Inferior parietal cortex (tissue), 1 donor: ENCODE results near the gene AURKB.
"Not testable (repeated sequence)": the region's sequence is repeated elsewhere in the genome, so short reads cannot be mapped to it uniquely, and the experiment has no call there.

ENCODE experiments used
- DNase-seq: peaks from one replicate; pipeline ENCODE4 v3.0.0-alpha.2; 2016; ENCODE audit errors: extremely low spot score

Gene AURKB

DNA sequence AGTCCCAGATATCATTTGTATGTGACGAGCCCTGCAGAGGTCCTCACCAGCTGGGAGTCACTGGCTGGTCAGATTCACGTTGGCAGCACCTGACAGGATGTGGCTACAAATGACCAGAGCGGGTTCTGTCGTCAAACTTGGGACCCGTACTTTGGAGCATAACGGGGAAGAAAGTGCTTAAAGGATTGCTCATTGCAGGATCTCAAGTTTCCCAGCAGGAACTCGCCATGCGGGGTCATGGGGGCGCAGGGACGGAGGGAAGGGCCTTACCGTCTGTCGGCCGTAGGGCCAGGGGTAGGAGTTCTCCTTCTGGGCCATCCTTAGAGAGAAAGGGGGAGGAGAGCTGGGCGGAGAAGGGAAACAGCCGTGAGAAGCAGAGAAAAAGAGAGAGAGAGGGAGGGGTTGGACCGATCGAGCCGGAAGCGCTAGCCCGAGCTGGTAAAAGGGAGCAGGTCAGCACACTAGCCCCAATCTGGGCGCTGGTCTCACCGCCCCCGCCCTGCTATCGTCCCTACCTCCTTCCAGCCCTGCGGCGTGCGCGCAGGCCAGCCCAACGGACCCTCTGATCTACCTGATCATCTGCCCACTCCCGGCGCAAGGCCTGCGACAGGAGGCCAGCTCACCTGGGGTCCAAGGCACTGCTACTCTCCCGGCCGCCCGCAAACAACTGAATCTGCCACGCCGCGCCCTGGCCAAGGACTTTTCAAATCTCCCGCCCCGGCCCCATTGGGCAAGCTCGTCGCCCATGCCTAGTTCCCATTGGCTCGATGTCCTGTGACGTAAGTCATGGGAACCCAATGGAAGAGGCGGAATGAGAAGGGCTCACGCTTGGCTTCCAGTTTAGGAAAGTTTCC lies at the start of gene AURKB:
Gene AURKB, minus strand, starts transcription at position 669 of the 854 bp plus-strand sequence. Its CDS starts 351 bp downstream, at position 318.
- peak; percentile 96 for DNase-seq

DNA sequence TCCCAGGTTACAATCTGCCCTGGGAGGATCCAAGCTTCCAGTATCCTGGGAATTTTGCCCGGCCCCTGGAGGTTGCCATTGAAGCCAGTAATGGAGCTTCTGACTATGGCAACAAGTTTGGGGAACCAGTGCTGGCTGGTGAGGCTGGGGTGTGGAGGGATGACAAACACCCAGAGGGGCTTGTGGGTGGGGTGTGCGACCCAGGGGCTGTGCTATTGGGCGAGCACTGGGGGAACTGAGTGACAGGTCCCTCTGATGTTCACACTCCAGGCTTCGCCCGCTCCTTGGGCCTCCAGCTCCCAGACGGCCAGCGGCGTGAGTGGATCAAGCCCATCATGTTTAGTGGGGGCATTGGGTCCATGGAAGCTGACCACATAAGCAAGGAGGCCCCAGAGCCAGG lies 47.4 kb upstream of the AURKB start:
- no peak for DNase-seq

DNA sequence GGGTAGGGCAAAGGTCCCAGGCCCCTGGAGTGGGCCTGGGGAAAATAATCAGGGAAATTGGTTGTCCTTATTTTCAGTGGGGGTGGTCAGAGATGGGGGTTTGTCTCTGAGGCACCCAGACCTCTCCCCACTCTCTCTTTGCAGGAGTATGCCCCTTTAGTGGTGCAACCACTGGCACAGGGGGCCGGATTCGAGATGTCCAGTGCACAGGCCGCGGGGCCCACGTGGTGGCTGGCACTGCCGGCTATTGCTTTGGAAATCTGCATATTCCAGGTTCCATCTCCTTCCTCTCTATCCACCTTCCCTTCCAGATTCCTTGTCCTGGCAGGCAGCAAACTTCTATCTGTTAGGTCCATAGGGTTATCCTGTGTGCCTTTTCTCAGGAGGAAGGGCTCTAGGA lies 46.3 kb upstream of the AURKB start:
- no peak for DNase-seq

DNA sequence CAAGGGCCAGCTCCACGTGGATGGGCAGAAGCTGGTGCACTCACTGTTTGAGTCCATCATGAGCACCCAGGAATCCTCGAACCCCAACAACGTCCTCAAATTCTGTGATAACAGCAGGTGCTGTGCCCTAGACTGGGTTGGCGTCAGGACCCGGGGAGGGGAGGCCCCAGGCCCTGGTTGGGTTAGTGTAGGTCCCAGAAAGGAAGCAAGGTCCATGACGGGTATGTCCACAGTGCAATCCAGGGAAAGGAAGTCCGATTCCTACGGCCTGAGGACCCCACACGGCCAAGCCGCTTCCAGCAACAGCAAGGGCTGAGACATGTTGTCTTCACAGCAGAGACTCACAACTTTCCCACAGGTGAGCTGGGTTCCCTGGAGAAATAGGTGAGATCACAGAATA lies 45.9 kb upstream of the AURKB start:
- no peak for DNase-seq

DNA sequence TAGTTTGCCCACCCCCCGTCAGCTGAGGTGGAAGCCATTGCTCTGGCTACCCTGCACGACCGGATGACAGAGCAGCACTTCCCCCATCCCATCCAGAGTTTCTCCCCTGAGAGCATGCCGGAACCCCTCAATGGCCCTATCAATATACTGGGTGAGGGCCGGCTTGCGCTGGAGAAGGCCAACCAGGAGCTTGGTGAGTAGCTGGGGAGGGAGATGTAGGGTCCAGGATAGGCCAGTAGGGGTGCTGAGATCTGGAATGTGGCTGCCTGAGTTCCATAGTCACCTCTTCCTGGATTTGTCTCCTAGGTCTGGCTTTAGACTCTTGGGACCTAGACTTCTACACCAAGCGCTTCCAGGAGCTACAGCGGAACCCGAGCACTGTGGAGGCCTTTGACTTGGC lies 45.1 kb upstream of the AURKB start:
- no peak for DNase-seq

DNA sequence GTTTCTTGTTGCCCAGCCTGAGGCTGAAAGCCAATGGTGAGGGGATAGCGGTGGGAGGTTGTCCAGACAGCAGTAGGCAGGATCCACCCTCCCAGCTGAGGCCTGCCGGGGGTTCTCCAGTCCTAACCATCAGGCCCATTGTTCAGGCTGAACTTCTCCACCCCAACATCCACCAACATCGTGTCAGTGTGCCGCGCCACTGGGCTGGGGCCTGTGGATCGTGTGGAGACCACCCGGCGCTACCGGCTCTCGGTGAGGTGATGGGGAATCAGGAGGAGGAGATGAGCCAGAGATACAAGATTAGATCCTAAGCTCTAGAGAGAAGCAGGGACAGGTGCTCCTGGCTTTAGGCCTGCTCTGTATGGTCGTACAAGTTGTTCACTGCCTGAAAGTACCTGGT lies 44.5 kb upstream of the AURKB start:
- DNase-seq: no peak

DNA sequence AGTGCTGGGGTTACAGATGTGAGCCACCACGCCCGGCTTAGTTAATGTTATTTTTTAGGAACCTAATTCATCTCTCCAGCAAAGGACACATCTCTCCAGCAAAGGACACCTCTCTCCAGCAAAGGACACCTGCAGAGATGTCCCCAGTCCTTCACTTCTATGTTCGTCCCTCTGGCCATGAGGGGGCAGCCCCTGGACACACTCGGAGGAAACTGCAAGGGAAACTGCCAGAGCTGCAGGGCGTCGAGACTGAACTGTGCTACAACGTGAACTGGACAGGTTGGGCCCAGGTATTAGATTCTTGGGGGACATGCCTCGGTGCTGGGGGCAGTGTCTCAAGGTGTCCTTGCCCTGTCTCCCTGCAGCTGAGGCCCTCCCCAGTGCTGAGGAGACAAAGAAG lies 43.4 kb upstream of the AURKB start:
- peak; percentile 11 for DNase-seq

DNA sequence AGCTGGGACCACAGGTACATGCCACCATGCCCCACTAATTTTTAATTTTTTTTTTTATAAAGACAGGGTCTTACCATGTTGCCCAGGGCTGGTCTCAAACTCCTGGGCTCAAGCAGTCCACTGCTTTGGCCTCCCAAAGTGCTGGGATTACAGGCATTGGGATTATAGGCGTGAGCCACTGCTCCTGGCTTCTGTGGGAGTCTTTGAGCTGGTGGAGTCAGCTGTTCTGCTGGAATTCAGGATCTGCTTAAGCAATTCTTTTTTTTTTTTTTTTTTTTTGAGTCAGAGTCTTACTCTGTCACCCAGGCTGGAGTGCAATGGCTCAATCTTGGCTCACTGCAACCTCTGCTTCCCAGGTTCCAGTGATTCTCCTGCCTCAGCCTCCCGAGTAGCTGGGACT lies 41.0 kb upstream of the AURKB start:
- DNase-seq: not testable (repeated sequence)

DNA sequence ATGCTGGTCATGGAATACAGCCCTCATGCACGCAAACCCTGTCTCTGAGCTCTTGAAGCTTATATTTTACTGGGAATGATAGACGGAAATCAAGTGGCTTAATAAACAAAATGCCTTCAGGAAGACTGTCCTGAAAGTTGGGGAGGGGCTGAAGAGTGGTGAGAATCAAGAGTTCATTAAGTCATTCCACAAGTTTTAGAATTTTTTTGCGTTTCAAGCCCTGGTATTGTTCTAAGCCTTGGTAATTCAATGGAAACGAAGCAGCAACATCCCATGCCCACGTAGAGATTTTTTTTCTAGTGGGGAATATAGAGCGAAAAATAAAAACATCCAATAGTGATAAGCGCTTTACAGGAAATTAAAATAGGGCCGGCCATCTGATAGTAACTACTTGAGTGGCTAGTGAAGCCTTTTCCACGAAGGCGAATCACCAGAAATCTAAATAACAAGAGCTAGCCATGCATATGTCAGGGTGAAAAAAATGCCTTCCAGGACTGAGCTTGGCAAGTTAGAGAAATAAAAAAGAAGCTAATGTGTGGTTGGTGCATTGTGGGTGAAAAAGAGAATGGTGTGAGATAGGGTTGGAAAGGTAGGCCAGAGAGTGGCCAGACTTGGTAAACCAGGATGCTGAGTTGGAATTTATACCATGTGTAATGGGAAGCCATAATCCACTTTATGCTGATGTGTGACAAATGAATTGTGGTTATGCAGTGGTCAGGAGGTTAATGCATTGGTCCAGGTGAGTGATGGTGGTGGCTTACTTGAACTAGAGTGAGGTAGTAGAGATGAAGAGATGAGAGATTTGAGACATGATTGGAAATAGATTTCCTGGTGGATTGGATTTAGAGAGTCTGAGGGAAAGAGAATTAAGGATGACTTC lies 39.5 kb upstream of the AURKB start:
- no peak for DNase-seq

DNA sequence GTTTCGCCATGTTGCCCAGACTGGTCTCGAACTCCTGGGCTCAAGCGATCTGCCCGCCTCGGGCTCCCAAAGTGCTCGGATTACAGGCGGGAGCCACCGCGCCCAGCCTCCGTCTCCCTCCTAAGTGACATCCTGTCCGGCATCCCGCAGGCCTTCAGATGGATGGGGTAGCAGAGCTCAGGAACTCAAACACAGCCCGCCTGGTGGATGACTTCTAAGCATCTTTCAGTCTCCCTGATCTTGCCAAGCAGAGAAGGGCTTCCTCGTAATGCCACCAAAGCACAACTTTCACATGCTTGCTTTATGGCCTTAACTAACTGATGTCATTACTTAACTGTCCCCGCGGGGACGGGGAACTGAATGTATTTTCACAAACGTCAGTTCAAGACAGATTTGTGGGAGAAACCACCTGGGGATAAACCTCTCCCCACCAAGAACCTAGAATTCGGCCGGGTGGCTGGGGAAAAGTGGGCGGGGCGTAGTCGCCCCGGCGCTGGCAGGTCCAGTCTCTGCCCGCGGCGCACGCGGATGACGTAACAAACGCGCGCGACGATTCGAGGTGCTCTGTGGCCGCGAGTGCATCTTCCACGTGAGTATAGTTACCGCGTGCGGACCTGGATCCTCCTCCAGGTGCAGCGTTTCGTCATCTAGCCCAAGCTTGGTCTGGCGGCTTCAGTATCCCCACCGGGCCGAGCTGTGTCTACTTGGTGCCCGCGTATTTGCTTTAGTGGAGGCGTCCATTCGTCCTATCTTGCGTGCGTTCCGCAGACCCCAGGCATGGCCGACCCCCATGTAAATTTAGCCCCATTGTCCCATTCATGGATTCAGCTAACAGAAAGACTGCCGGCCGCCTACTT lies 38.6 kb upstream of the AURKB start, which contains the start of gene PFAS:
Gene PFAS, plus strand, starts transcription at position 539 of the 857 bp plus-strand sequence. CDS start 4,649 bp downstream, outside the sequence.
- DNase-seq: peak; percentile 95

DNA sequence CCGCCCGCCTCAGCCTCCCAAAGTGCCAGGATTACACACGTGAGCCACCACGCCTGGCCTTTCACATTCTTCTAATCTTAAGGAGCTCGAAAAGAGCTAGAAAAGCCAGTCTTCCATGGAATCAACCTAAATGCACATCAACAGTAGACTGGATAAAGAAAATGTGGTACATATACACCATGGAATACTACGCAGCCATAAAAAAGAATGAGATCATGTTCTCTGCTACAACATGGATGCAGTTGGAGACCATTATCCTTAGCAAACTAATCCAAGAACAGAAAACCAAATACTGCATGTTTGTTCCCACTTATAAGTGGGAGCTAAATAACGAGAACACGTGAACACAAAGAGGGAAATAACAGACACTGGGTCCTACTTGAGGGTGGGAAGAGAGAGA lies 34.4 kb upstream of the AURKB start:
- DNase-seq: no peak

DNA sequence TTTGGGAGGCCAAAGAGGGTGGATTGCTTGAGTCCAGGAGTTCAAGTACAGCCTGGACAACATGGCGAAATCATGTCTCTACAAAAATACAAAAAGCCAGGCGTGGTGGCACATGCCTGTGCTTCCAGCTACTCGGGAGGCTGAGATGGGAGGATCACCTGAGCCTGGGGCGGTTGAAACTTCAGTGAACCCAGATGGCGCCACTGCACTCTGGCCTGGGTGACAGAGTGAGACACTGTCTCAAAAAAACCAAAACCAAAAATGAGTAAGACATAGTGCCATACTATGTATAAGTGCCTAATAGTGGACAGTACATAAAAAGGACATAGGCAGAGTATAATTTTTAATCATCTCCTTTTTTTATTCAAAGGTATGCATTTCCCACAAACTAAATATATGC lies 33.5 kb upstream of the AURKB start:
- DNase-seq: no peak

DNA sequence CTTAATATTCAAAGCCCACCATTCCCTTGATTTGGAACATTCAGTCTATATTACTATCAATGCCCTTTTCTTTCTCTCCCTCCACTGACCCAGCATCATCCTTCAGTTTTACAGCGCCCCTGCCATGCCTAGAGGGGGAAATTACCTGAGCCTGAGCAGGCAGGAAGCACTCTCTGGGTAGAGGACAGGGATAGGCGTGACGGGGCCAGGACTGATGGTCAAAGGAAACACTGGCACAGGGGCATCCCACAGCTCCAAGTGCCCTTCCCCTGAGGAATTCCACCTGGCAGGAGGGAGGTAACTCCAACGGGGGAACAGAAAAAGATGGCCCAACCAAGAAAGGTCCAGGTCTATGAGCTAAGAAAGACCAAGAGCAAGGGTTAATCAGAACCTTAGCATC lies 27.5 kb upstream of the AURKB start:
- DNase-seq: no peak

DNA sequence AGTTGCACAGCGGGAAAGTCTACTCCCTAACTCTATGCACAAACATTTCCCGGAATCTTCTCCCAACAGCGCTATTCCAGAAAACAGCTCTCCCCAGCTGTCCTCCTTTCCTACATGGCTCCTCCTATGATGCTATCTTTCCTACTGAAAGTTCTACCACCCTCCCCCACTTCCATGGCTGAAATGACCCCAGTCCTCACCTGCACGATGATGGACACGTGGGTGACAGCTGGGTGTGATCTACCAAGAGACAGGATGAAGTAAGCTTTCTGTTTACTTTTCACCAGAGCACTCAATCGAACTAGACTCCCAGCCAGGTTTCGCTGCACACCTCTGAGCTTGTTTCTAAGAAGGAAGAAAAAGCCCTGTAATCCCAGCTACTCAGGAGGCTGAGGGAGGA lies 26.8 kb upstream of the AURKB start:
- DNase-seq: no peak

DNA sequence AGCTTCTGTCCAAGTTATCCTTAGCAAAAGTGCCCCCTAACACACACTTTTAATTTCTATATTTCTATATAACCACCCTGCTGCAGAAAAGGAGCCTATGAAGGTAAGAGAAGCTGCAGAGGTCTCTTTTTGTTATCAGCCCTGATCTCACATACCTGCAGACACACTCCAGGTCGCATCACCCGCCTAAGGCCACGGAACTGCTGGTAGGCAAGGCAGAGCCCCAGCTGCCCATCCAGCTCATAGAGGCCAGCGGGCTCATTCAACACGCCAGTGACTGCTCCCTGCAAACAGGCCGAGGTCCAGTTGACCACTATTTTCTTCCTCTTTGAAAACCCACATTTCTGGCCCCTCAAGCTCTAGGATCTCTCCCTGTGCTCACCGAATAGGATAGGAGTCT lies 25.3 kb upstream of the AURKB start:
- no peak for DNase-seq

DNA sequence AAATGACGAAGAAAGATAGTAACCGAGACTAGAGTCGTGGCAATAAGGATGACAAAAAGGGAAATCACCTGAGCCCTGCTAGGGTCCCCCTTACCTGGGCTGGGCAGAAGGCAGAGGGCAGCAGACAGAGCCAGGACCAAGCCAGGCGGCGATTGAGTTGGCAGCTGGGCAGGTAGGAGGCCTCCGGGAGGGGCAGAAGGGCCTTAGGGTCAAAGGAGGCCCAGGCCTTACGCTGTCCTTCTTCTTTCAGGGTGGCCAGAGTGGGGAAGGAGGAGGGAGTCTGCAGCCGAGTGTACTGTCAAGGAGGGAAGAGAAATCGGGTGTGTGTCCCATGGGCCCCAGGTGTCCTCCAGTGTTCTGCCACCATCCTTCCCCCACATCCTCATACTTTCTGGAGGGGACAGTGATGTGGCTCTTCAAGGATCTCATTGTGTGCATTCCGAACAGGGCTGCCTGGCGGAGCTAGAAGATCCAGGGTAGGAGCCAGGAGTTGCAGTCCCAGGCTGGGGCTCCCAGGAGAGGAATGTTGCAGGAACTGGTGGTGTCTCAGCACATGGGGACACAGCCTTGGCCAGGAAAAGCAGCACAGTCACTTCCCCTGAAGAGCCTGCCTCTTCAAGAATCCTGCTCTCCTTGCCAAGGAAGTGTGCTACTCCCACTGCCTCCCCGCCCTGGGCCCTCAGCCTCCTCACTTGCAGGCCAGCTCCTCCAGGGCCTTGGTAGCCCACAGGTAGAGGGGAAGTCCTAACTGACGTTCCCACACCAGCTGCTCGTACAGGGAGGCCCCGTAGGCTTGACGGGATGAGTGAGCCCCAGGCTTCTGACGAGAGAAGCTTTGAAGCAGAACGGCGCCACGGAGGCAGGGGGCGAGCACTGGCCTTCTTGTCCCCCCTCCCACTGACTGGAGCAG lies 24.2 kb upstream of the AURKB start:
- DNase-seq: no peak

DNA sequence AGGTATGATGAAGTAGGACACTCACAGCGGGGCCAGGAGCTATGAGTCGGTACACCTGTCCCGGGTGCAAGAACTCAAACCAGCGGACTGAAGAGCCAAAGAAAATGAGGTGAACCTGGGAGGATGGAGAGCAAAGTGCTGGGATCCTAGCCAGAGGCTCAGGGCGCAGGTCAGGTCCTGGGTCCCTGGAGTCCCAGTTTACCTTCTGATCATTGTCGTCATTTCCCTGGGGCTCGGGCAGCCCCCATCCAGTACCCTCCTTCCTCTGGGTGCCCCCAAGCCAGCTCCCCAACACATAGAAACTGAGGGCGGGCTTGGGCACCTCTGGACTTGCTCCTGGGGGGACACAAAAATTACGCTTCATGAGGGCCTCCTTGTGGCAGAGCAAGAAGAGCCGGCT lies 21.3 kb upstream of the AURKB start:
- no peak for DNase-seq

DNA sequence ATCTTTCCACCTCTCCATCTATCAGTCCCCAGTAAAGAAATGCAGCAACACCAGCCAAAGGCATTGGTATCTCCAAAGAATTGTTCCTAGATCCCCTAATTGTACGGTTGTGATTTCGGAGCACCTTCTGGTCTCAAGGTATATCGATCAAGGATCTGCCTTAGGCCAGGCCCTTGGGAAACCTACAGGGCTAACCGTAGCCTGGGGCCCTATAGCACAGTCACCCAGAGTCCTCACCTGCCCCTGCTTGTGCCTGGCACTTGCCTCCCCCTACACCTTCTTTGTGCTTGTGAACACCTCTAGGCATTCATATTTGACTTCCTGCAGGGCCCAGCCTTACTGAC lies 16.8 kb upstream of the AURKB start:
- no peak for DNase-seq

DNA sequence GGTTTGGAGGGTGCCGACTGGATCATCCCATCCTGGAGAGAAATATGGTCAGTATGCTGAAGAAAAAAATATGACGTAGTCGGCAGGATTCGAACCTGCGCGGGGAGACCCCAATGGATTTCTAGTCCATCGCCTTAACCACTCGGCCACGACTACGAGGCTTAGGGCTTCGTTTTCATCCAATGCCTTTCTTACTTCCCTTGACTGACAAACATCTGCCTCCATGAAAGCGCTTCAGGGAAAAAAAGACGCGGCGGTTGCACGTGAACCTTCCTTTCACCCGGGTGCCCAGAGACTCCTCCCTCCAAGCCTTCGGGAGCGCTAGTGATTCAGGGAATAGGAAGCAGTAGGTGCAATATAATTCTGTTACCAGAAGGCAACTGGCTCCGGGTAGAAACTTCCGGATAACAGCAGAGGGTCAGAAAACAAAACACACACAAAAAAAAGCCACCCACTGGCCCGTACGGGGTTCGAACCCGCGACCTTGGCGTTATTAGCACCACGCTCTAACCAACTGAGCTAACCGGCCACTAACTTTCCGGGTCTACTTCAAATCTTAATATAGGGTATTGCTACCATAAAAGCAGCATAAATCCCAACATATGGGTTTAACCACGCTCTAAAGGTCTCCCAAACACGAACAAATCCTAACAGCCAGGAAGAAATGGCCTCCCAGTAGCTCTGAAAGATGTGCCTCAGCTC lies 16.3 kb upstream of the AURKB start:
- DNase-seq: peak; percentile 88
